GM10847 (cell line): ENCODE measurements around the gene THAP11.

Experiments
- POLR2A ChIP-seq: IDR thresholded peaks from 2 replicates; pipeline ENCODE4 v1.6.1; 2011; ENCODE audit not compliant: insufficient read length; ENCODE audit errors: extremely low read depth

THAP11 gene

GRCh38 chr16:67883872-67884261 lies 41.7 kb downstream of the THAP11 start:
- no peak for TF ChIP-seq POLR2A

- no peak for TF ChIP-seq POLR2A
Observed at GRCh38 chr16:67884684-67885083, 42.6 kb downstream of the THAP11 start, which contains the start of gene NRN1L. TSS of gene NRN1L (plus strand) at chr16:67884885. CDS start at chr16:67884904, 19 bp downstream.

GRCh38 chr16:67885545-67885944 lies 43.4 kb downstream of the THAP11 start:
- no peak for TF ChIP-seq POLR2A

- no peak for TF ChIP-seq POLR2A
Observed at GRCh38 chr16:67885976-67886375, 43.9 kb downstream of the THAP11 start.

GRCh38 chr16:67886387-67886786 lies 44.3 kb downstream of the THAP11 start:
- TF ChIP-seq POLR2A, result no peak

GRCh38 chr16:67888331-67888730 lies 46.2 kb downstream of the THAP11 start:
- no peak for TF ChIP-seq POLR2A

- TF ChIP-seq POLR2A, result no peak
Observed at GRCh38 chr16:67892375-67892774, 50.3 kb downstream of the THAP11 start.

- peak; percentile 49 for TF ChIP-seq POLR2A
Observed at GRCh38 chr16:67892899-67893742, 51.0 kb downstream of the THAP11 start, which contains the start of gene PSKH1. TSS of gene PSKH1 (plus strand) at chr16:67893254. CDS start at chr16:67908750, 15,496 bp downstream.
